HCT116 (cell line): ENCODE measurements around the gene VEGFD.

Experiments used
- EZH2 ChIP-seq: fragments of 200-600 bp; sonication (generic); IDR thresholded peaks from 2 replicates; pipeline ENCODE4 v1.6.1; 2017; ENCODE audit warnings: antibody characterized with exemption, mixed run types
- EZH2phosphoT487 ChIP-seq: fragments of 200-600 bp; IDR thresholded peaks from 2 replicates; pipeline ENCODE4 v1.6.1; 2018; ENCODE audit warnings: antibody characterized with exemption, borderline replicate concordance
- POLR2A ChIP-seq: IDR thresholded peaks from 2 replicates; pipeline ENCODE4 v1.7.0; 2011; ENCODE audit warnings: borderline replicate concordance; ENCODE audit not compliant: insufficient read depth, insufficient read length; ENCODE audit errors: extremely low read depth
- RAD21 ChIP-seq: IDR thresholded peaks from 2 replicates; pipeline ENCODE4 v1.6.1; 2012; ENCODE audit warnings: low read depth, mild to moderate bottlenecking
- SP1 ChIP-seq: IDR thresholded peaks from 2 replicates; pipeline ENCODE4 v1.6.1; 2012; ENCODE audit warnings: low read depth
- YY1 ChIP-seq: IDR thresholded peaks from 2 replicates; pipeline ENCODE4 v1.6.1; 2011; ENCODE audit warnings: low read length, low read depth, moderate library complexity, mild to moderate bottlenecking; ENCODE audit not compliant: insufficient replicate concordance; ENCODE audit errors: extremely low read depth
- ZFX ChIP-seq: fragments of 450-650 bp; IDR thresholded peaks from 2 replicates; pipeline ENCODE4 v1.6.1; 2017
- TF ChIP-seq, protein P1 (sequence below), 3 experiments: fragments of 200-600 bp in 1 of 3; sonication (generic) in 1 of 3; IDR thresholded peaks in 2 of 3; conservative IDR thresholded peaks in 1 of 3; 2 replicates each; pipeline ENCODE4 v1.5.1; 2012 to 2017; ENCODE audit warnings: low read depth in 2 of 3, low read length in 2 of 3, antibody characterized with exemption in 1 of 3, borderline replicate concordance in 1 of 3, control low read depth in 1 of 3, mild to moderate bottlenecking in 1 of 3, mixed read lengths in 1 of 3, mixed run types in 1 of 3, moderate library complexity in 1 of 3; ENCODE audit not compliant: insufficient read depth in 1 of 3
- TF ChIP-seq, protein P2 (sequence below): IDR thresholded peaks from 2 replicates; pipeline ENCODE4 v1.6.1; 2012; ENCODE audit warnings: low read depth
- TF ChIP-seq, protein P3 (sequence below): IDR thresholded peaks from 2 replicates; pipeline ENCODE4 v1.6.1; 2012

DNA sequence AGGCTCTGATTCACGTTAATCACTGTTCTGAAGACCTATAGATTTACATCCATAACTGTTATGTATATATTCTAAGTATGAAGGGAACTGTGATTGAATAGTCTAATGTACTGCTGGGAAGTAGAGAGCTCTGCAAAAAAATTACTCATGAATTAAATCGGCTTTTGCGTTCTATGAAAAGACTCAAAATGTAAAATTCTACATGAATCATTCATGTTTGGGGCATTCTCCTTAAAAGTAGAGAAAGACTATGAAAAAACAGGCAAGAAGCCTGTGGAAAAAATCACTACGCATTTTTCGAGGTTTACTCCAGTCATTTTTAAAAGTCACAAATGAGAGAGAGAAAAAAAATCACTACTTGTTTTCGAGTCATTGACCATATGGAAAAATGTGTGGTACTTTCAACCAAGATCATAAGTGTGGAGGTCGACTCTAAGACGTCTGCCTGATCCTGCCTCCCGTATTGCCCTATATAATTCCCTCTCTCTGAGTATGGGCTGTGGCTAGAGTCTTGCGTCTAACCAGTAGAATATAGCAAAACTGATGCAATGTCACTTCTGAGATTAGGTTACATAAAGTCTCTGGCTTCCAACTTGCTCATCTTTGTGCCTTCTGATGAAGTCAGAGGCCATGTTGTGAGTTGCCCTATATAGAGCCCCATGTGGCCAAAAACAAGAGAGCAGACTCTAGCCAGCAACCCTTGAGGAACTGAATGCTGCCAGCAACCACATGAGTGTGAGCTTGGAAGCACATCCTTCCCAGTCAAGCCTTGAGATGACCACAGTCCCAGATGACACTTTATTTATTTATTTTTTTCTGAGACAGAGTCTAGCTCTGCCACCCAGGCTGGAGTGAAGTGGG is 32.1 kb upstream of the VEGFD start:
- TF ChIP-seq, protein P1, sequence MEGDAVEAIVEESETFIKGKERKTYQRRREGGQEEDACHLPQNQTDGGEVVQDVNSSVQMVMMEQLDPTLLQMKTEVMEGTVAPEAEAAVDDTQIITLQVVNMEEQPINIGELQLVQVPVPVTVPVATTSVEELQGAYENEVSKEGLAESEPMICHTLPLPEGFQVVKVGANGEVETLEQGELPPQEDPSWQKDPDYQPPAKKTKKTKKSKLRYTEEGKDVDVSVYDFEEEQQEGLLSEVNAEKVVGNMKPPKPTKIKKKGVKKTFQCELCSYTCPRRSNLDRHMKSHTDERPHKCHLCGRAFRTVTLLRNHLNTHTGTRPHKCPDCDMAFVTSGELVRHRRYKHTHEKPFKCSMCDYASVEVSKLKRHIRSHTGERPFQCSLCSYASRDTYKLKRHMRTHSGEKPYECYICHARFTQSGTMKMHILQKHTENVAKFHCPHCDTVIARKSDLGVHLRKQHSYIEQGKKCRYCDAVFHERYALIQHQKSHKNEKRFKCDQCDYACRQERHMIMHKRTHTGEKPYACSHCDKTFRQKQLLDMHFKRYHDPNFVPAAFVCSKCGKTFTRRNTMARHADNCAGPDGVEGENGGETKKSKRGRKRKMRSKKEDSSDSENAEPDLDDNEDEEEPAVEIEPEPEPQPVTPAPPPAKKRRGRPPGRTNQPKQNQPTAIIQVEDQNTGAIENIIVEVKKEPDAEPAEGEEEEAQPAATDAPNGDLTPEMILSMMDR (IDR thresholded peaks at IDR 0.05 in 2 of 3, conservative IDR thresholded peaks at IDR 0.05 in 1 of 3; ENCODE audit: borderline replicate concordance in 1 of 3, insufficient read depth in 1 of 3, low read depth in 2 of 3, low read length in 2 of 3): no peak
- TF ChIP-seq, protein P2, sequence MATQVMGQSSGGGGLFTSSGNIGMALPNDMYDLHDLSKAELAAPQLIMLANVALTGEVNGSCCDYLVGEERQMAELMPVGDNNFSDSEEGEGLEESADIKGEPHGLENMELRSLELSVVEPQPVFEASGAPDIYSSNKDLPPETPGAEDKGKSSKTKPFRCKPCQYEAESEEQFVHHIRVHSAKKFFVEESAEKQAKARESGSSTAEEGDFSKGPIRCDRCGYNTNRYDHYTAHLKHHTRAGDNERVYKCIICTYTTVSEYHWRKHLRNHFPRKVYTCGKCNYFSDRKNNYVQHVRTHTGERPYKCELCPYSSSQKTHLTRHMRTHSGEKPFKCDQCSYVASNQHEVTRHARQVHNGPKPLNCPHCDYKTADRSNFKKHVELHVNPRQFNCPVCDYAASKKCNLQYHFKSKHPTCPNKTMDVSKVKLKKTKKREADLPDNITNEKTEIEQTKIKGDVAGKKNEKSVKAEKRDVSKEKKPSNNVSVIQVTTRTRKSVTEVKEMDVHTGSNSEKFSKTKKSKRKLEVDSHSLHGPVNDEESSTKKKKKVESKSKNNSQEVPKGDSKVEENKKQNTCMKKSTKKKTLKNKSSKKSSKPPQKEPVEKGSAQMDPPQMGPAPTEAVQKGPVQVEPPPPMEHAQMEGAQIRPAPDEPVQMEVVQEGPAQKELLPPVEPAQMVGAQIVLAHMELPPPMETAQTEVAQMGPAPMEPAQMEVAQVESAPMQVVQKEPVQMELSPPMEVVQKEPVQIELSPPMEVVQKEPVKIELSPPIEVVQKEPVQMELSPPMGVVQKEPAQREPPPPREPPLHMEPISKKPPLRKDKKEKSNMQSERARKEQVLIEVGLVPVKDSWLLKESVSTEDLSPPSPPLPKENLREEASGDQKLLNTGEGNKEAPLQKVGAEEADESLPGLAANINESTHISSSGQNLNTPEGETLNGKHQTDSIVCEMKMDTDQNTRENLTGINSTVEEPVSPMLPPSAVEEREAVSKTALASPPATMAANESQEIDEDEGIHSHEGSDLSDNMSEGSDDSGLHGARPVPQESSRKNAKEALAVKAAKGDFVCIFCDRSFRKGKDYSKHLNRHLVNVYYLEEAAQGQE: no peak
- TF ChIP-seq POLR2A (no peak), RAD21 (no peak), SP1 (no peak), ZFX (no peak), EZH2phosphoT487 (no peak), EZH2 (no peak), YY1 (no peak)
- TF ChIP-seq, protein P3, sequence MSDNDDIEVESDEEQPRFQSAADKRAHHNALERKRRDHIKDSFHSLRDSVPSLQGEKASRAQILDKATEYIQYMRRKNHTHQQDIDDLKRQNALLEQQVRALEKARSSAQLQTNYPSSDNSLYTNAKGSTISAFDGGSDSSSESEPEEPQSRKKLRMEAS: no peak
